ENCODE data around the gene CBFA2T3.

The CBFA2T3 gene

DNA sequence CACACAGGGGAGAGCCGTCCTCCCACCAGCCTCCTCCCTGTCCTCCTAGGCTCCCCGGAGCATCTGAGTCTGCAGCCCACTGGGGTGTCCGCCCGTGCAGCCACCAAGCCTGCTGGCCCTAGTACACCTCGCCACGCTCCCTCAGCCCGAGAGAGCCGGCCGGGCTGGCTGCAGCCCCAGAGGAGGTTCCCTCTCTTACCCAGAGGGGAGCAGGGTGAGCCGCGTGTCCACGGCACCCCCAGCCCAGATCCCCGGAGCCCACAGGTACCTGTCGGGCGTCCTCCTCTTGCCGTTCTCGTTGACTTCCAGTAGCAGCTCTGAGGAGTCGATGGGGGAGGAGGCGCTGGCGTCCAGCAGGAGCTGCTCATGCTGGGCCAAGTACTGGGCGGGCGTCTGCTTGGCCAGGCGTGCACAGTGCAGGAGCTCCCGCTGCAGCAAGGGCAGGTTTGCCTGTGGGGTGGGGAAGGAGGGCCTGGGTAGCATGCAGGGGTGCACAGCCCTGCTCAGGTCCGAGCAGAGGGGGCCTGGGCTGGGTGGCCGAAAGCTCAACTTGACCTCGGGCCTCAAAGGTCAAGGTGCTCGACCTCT is 91.2 kb downstream of the CBFA2T3 start:
- no peak for DNase-seq

GRCh38 chr16:88884569-88885271 is 92.3 kb downstream of the CBFA2T3 start:
- no peak for DNase-seq

GRCh38 chr16:88883946-88884345 is 93.1 kb downstream of the CBFA2T3 start:
- DNase-seq = no peak

- DNase-seq = no peak
Measured at GRCh38 chr16:88883117-88883895, 93.7 kb downstream of the CBFA2T3 start.

DNA sequence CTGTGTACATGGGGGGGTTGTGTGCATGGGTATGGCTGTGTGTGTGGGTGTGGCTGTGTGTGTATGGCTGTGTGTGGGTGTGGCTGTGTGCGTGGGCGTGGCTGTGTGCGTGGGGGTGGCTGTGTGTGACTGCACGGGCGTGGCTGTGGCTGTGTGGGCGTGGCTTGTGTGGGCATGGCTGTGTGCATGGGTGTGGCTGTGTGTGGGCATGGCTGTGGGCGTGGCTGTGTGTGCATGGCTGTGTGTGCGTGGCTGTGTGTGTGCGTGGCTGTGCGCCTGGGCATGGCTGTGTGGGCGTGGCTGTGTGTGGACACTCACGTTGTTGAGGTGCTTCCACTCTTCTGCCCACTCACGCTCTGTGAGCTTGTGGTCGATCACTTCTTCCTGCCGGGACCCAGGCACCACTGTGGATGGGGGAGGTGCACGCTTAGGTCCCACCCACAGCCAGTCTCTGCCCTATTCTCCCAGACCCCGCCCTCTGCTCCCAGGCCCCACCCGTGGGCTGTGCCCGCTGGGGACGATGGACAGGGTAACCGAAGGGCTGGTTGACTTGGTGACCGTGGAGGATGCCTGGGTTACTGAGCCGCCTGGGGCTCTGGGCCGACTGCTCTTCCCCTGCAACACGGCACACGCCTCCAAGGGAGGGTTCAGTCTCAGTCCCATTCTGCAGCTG is 94.5 kb downstream of the CBFA2T3 start:
- DNase-seq = no peak

DNA sequence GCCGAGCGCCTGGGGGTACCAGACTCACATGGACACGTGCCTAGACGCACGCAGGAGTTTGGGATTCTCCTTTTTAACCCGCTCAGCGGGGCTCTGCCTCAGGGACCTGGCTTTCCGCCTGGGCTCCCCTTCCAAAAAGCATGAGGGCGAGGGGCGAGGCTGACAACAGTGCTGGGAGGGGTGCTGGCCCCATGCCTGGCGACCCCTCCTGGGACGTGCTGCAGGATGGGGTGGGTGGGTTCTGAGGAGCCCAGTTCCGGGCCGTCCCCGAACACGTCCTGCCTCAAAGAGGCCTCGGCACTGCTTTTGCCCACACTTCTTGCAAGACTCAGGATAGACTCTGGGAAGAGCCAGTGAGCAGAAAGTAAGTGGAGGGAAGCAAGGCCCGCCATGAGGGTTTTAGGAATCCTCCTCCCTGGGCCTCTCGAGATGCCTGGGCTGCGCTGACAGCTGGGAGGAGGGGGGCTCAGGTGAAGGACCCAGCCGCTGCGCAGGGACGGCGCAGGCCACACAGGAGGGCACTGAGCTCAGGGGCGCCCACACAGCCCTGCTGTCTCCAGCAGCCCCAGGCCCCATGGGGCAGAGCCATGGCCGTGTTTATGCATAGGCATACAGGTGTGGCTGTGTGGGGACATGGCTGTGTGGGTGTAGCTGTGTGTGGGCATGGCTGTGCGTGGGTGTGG is 95.2 kb downstream of the CBFA2T3 start:
- no peak for DNase-seq

- no peak for DNase-seq
Measured at GRCh38 chr16:88881007-88881615, 95.9 kb downstream of the CBFA2T3 start.

GRCh38 chr16:88880226-88881006 is 96.6 kb downstream of the CBFA2T3 start:
- DNase-seq = no peak

DNA sequence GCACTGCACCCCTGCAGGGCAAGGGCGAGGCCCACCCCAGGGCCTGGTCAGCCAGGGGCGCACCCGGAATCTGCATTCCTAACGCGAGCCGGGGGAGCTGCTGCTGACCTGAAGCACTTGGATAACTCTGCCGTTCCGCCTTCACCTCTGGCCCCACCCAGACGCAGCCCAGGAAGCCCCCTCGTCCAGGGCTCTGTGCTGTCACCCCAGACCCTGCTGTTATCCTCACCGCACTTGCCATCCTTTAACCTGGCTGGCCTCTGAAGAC is 97.3 kb downstream of the CBFA2T3 start:
- no peak for DNase-seq

- no peak for DNase-seq
Measured at GRCh38 chr16:88878967-88879787, 97.8 kb downstream of the CBFA2T3 start.

DNA sequence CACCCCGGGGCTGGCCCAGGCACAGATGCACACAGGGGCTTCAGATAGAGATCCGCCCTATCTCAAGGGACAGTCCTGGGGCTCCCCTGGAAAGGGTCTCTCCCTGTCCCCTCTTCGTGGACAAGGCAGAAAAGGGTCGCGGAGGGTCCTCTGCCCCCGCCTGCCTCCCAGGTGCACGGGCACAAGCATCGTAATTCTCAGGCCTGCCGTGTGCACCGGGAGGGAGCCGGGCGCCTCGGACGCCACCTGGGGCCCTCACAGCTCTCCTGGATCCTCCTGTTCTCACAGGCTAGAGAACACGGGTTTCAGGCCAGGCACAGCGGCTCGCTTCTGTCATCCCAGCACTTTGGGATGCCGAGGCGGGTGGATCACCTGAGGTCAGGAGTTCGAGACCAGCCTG is 98.7 kb downstream of the CBFA2T3 start:
- DNase-seq = no peak

DNA sequence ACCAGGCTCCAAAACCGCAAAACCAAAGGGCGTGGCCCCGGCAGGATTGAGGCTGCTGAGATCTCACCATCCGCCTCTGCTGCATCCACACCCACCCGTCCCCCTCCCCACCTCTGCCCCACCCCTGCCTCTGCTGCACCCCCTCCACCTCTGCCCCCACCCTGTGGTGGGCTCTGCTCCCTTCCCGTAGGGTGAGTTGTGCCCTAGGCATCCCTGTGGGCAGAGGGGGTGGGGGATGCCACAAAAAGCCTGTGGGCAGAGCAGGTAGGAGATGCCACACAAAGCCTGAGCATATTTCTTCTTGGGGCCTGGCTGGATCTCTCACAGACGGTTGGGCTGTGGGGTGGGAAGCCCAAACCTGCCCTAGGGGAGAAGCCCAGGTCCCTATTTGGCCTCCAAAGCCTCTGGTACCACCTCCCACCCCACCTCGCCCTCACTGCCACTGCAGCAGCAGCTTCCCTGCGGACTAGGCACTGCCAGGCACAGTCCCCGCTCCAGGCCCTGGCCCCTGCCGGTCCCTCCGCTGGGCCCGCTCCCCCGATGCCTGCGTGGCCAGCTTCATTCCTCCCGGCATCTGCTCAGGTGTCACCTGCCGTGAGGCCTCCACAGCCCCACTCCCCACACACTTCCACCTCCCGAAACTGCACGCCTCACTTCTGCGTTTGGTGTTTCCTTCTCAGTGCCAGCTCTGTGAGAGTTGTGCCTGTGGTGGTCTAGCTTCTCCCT is 99.3 kb downstream of the CBFA2T3 start:
- no peak for DNase-seq

DNA sequence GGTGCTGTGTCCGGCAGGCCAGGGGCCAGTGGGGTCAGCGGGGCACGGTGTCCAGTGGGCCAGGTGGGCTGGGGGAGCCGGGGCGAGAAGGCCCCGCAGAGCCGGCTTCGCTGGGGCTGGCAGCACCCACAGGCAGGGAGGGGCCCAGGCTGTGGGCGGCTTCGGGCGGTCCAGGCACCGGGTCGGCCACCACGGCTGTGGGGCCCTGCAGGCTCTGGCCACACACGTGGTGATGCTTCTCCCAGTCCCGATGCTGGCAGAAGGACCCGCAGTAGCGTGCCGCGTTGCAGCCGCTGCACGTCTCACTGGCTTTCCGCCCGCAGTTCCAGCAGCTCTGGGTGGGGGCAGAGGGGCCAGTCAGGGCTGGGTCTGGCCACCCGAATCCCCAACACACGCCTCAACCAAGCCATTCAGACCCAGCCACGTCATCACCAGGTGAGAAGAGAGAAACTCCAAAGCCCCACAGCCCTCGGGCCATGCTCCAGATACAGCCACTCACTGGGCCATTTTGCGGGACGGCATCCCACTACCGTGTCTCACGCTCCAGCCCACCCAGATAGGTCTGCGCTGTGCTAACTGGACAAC is 100.0 kb downstream of the CBFA2T3 start:
- DNase-seq = no peak

GRCh38 chr16:88875703-88876234 is 101.2 kb downstream of the CBFA2T3 start:
- no peak for DNase-seq

GRCh38 chr16:88874938-88875599 is 101.9 kb downstream of the CBFA2T3 start:
- no peak for DNase-seq

GRCh38 chr16:88872650-88873331 is 104.2 kb downstream of the CBFA2T3 start:
- DNase-seq = no peak

- no peak for DNase-seq
Measured at GRCh38 chr16:88871730-88872416, 105.1 kb downstream of the CBFA2T3 start.

- DNase-seq = no peak
Measured at GRCh38 chr16:88871349-88871702, 105.7 kb downstream of the CBFA2T3 start.
